Hematopoietic multipotent progenitor cell treated with erythropoietin and hydrocortisone succinate and interleukin-3 and kit ligand, for 17 days (in vitro differentiated cells): ENCODE measurements around the gene S100A9.
A peak's percentile ranks its signal among the peaks of the same experiment; 100 is the strongest.
"Not testable (repeated sequence)": the region's sequence is repeated elsewhere in the genome, so short reads cannot be mapped to it uniquely, and the experiment has no call there.

Experiments
- DNase-seq: peaks from one replicate; pipeline ENCODE4 v3.0.0-alpha.2; 2015; ENCODE audit warnings: low spot score

Gene S100A9

GRCh38 chr1:153389973-153390879 is 32.6 kb downstream of the S100A9 start:
- no peak for DNase-seq

- no peak for DNase-seq
Observed at GRCh38 chr1:153390938-153391710, 33.5 kb downstream of the S100A9 start, which contains the start of gene S100A8. Gene S100A8, minus strand, starts transcription at chr1:153391073. Its CDS starts 538 bp downstream, at chr1:153390535.

DNA sequence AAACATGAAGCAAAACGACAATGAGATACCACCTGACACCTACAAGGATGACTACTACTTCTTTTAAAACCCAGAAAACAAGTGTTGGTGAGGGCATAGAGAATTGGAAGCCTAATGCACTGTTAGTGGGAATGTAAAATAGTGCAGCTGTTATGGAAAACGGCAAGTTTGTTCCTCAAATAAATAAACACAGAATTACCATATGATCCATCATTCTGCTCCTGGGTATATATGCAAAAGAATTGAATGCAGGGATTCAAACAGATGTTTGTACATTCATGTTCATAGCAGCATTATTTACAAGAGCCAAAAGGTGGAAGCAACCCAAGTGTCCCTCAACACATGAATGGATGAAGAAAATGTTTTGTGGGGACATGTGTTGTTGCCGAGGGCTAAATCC is 34.6 kb downstream of the S100A9 start:
- DNase-seq: no peak

GRCh38 chr1:153392822-153393221 is 35.2 kb downstream of the S100A9 start:
- no peak for DNase-seq

DNA sequence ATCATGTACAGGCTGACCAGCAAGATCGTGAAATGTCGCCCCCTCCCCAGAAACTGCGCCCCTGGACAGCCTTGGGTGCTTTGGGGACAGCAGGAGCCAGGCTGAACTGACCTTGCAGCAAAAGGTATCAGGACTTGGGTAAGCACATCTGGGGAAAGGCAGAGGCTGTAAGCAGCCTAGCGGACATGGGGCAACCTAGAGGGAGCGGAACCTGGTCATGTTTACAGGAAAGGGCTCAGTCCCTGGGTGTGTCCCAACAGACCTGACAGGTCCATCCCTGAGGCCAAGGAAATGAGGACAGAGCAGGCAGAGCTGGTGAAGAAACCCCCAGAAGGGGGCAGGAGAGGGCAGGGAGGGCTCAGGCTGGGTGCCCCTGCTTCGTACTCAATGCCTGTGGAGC is 36.3 kb downstream of the S100A9 start:
- no peak for DNase-seq

DNA sequence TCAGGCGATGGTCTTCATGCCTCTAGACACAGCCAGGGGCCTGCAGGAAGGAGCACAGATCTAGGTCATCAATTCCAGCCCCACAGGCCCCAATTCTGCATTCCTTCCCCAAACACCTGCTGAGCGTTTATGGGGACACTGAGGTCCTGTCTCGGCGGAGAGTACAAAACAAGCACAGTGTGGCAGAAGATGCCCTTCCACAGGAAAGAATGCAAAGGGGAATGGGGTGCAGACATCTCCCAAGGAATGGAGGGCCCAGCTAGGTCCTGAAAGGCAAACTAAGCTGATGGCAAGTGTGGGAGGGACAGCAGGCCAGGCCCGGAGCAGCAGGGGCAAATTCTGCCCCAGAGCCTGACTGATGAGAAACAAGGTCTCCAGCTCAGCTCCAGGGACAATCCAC is 36.7 kb downstream of the S100A9 start:
- DNase-seq: no peak

- no peak for DNase-seq
Observed at GRCh38 chr1:153395136-153395685, 37.6 kb downstream of the S100A9 start.

- DNase-seq: no peak
Observed at GRCh38 chr1:153395776-153396175, 38.1 kb downstream of the S100A9 start.

- no peak for DNase-seq
Observed at GRCh38 chr1:153396461-153396860, 38.8 kb downstream of the S100A9 start.

- DNase-seq: no peak
Observed at GRCh38 chr1:153397051-153397923, 39.6 kb downstream of the S100A9 start.

GRCh38 chr1:153397924-153398651 is 40.4 kb downstream of the S100A9 start:
- DNase-seq: no peak

GRCh38 chr1:153399401-153400055 is 41.9 kb downstream of the S100A9 start:
- no peak for DNase-seq

DNA sequence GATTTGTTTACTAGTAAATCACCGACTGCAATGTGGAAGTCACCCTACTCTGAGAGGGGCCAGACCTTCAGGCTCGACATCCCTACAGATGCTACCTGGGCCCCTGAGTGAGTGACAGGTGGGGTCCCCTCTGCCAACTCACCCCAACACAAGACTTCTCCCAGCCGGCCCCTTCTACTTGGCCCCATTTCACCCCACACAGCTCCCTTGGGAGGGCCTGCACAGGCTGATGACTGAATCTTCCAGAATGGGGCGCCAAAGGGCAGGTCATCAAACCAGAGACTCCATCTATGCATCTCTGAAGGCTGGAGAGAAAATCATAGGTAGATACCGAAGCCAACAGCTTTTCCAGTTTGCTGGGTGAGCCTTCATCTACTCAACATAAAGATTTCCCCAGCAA is 42.6 kb downstream of the S100A9 start:
- no peak for DNase-seq

GRCh38 chr1:153401461-153401860 is 43.8 kb downstream of the S100A9 start:
- DNase-seq: no peak

DNA sequence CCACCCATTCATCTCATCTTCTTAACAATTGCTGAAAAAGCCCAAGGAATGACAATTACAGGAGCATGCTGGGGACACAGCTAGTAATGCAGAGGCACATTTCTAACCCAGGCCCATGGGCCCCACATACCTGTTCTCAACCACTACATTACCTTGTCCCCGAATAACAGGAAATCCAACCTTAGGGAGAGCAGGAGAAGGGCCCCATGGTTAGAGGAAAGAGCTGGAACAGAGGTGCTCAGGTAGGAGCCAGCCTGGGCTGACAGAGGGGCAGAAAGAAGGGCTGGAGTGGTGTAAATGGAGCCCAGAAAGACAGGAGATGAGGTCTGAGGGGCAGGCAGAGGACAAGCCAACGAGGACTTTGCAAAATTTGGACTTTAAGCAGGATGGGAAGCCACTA is 44.6 kb downstream of the S100A9 start:
- DNase-seq: no peak

DNA sequence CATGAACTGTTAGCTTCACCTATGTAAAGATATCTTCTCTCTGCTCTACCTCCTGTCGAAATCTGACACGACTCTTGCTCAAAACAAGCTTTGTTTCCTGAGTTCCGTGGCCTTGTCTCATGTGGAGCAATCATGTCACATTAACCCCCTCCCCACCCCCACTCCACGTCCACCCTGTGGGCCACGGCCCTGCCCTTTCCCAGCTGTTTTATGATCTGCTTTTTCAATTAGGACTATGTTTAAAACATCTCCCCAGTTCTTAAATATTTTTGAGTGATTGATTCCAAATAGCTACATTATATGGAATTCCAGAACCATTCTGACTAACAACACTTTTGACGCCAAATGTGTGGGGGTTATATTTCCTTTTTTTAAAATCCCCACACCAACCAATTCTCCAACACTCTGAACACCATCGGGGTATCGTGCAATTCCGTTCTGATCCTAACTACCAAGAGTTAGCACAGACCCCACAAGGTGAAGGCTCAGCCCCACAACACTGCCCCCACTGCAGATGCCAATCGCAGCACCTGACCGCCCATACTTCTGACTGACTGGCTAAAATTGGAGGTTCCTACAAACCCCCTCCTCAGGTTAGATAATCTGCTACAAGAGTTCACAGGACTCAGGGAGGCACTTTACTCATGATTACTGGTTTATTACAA is 45.9 kb downstream of the S100A9 start:
- DNase-seq: no peak

- DNase-seq: no peak
Observed at GRCh38 chr1:153404086-153404635, 46.5 kb downstream of the S100A9 start.

- DNase-seq: peak; percentile 27
Observed at GRCh38 chr1:153404768-153405167, 47.1 kb downstream of the S100A9 start.

DNA sequence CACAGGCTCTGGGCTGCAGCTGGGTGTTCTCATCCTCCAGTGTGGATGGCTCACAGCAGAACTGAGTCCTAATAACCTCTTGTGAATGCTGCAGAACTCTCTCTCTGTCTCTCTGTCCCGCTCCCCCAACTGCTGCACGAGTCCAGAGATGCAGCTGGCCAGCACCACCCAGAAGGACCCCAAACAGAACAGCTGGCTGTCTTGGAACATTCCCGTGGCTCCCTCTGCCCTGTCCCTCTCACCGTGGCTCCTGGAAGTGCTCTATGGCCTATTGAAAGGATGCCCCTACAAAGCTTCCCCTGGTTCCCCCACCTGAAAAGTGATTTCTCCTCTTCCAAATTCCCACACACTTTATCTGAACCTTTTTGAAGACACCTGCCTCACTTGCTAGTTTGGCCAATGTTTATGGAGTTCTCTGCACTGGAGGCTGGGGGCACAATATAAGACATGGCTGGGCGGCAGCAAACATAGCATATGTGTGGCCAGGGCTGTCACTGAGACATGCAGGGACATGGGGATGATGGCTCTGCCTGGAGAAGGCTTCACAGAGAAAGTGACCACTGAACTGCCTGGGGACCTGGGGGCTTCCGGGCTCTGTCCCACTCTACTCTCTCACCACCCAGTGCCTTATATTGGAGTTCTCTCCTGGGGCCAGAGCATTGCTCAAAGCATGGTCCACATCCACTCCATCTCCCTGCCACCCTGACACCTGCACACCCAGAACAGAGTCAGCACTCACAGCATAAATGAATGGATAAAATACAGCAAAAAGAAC is 48.4 kb downstream of the S100A9 start:
- not testable (repeated sequence) for DNase-seq
